Activated CD8-positive, alpha-beta T cell treated with anti-CD3 and anti-CD28 coated beads for 36 hours (primary cell): ENCODE data around the gene C1R. TPM values are rescaled to one million over a fixed set of nuclear protein-coding genes. Genes with fewer than 3 reads are reported as not detected.

Experiments
- ATAC-seq: fragments of 200-7000 bp; cut with Tn5 transposase; one replicate; pipeline ENCODE4 v1.10.0; 2021; ENCODE audit warnings: mild to moderate bottlenecking, moderate library complexity
- CTCF ChIA-PET: fragments of 350-600 bp; sonication (Branson Sonifier 250); formaldehyde crosslinking; loops from one replicate; lab custom pipeline; 2021; ENCODE audit warnings: antibody characterized with exemption; lab: Charles Lee
- POLR2A ChIA-PET: fragments of 350-600 bp; sonication (Branson Sonifier 250); formaldehyde crosslinking; loops from one replicate; lab custom pipeline; 2021; ENCODE audit warnings: antibody characterized with exemption; lab: Charles Lee
- DNase-seq: peaks from one replicate; pipeline ENCODE4 v3.0.0-alpha.2; 2020
- H3K27ac Mint-ChIP-seq: one replicate; pipeline ENCODE4 v1.8.0; 2021; ENCODE audit warnings: mild to moderate bottlenecking, mixed read lengths
- H3K27me3 Mint-ChIP-seq: one replicate; pipeline ENCODE4 v1.8.0; 2021; ENCODE audit warnings: mixed read lengths
- H3K36me3 Mint-ChIP-seq: one replicate; pipeline ENCODE4 v1.8.0; 2021; ENCODE audit warnings: low read depth, mixed read lengths
- H3K4me1 Mint-ChIP-seq: one replicate; pipeline ENCODE4 v1.8.0; 2021; ENCODE audit warnings: low read depth, mixed read lengths
- H3K4me3 Mint-ChIP-seq: one replicate; pipeline ENCODE4 v1.8.0; 2021; ENCODE audit warnings: mild to moderate bottlenecking, moderate library complexity, mixed read lengths
- H3K9me3 Mint-ChIP-seq: one replicate; pipeline ENCODE4 v1.8.0; 2021; ENCODE audit warnings: mixed read lengths
- CTCF ChIP-seq: fragments of 200-600 bp; IDR thresholded peaks from one replicate; pipeline ENCODE4 v1.8.0; 2022; ENCODE audit warnings: antibody characterized with exemption, mild to moderate bottlenecking
- intact Hi-C: fragments of 100-400 bp; cut with micrococcal nuclease; formaldehyde crosslinking; loops from one replicate; pipeline ENCODE4 v1.10.0; 2022
- total RNA-seq, 2 experiments: library from RNA; stranded (reverse); gene quantifications; one replicate each; pipeline ENCODE4 v1.2.3, GENCODE V29; 2021

Gene C1R
- total RNA-seq, 2 experiments from 2014 or later = 0.97 to 2.4 TPM

- POLR2A ChIA-PET = interaction anchor here (1.2 to 1.3 kb wide), 2 partner anchors 12 to 84 kb away, joined by 3 read pairs; no protein-coding TSS in a partner anchor
- CTCF ChIA-PET = interaction anchor here (1.2 kb wide), 2 partner anchors 47 to 52 kb away, joined by 3 read pairs; no protein-coding TSS in a partner anchor
- H3K27ac Mint-ChIP-seq = no peak overlapping the region
- no peak overlapping the region for H3K4me3 Mint-ChIP-seq
- TF ChIP-seq CTCF = no peak
- no peaks in the 10 kb centered on the region for H3K4me1 Mint-ChIP-seq
- intact Hi-C loops = no loop called here
- no peak for DNase-seq
- H3K9me3 Mint-ChIP-seq = no peaks in the 10 kb centered on the region
- no peak for ATAC-seq
- H3K27me3 Mint-ChIP-seq = peaks cover 18% of the 10 kb centered on the region
- H3K36me3 Mint-ChIP-seq = no peaks in the 10 kb centered on the region
Observed at GRCh38 chr12:7061138-7061537, 31.1 kb downstream of the C1R start.

- DNase-seq = no peak
- Mint-ChIP-seq H3K9me3 (no peaks in the 10 kb centered on the region), H3K36me3 (no peaks in the 10 kb centered on the region), H3K4me3 (no peak within 1 kb of the TSS), H3K27me3 (peaks cover 20% of the 10 kb centered on the region), H3K27ac (no peak within 1 kb of the TSS), H3K4me1 (no peaks in the 10 kb centered on the region)
- intact Hi-C loops = no loop called here
- no peak for ATAC-seq
- ChIA-PET POLR2A (interaction anchor here (0.7 to 1.3 kb wide), 3 partner anchors 11 to 564 kb away, joined by 3 read pairs; no protein-coding TSS in a partner anchor), CTCF (interaction anchor here (1.2 kb wide), 1 partner anchor 48 kb away, joined by 3 read pairs; no protein-coding TSS in a partner anchor)
- TF ChIP-seq CTCF = no peak
Observed at GRCh38 chr12:7060353-7060954, 31.8 kb downstream of the C1R start, which contains the start of gene C1S. Gene C1S, plus strand, starts transcription at chr12:7060718. Its CDS starts 1,195 bp downstream, at chr12:7061913.

- ATAC-seq = no peak
- H3K4me3 Mint-ChIP-seq = no peak overlapping the region
- DNase-seq = no peak
- no peaks in the 10 kb centered on the region for H3K36me3 Mint-ChIP-seq
- H3K4me1 Mint-ChIP-seq = no peaks in the 10 kb centered on the region
- H3K27ac Mint-ChIP-seq = no peak overlapping the region
- H3K9me3 Mint-ChIP-seq = no peaks in the 10 kb centered on the region
- TF ChIP-seq CTCF = no peak
- ChIA-PET CTCF (interaction anchor here (1.2 kb wide), 1 partner anchor 49 kb away, joined by 3 read pairs; no protein-coding TSS in a partner anchor), POLR2A (interaction anchor here (0.7 to 1.3 kb wide), 2 partner anchors 83 to 564 kb away, joined by 3 read pairs; no protein-coding TSS in a partner anchor)
- peaks cover 25% of the 10 kb centered on the region for H3K27me3 Mint-ChIP-seq
- intact Hi-C loops = no loop called here
Observed at GRCh38 chr12:7059780-7060179, 32.5 kb downstream of the C1R start.

- no peak for DNase-seq
- Mint-ChIP-seq H3K36me3 (no peaks in the 10 kb centered on the region), H3K9me3 (no peaks in the 10 kb centered on the region), H3K4me3 (no peak overlapping the region), H3K27ac (no peak overlapping the region), H3K27me3 (peaks cover 25% of the 10 kb centered on the region), H3K4me1 (no peaks in the 10 kb centered on the region)
- ChIA-PET CTCF (interaction anchor here (1.4 kb wide), 1 partner anchor 10 kb away, joined by 3 read pairs; no protein-coding TSS in a partner anchor), POLR2A (no interaction called here)
- intact Hi-C loops = no loop called here
- TF ChIP-seq CTCF = no peak
- no peak for ATAC-seq
Observed at GRCh38 chr12:7058850-7059395, 33.3 kb downstream of the C1R start.
